HFF-Myc (cell line): ENCODE measurements around the gene MYPN.

Experiments
- DNase-seq: peaks from one replicate; pipeline ENCODE4 v3.0.0-alpha.2; 2011; ENCODE audit warnings: low read depth; ENCODE audit errors: extremely low read depth
- H3K4me3 ChIP-seq: replicated peaks from 2 replicates; pipeline ENCODE4 v1.5.1; 2011; ENCODE audit warnings: low read depth, mild to moderate bottlenecking, control low read depth, low read length
- CTCF ChIP-seq: IDR thresholded peaks from 2 replicates; pipeline ENCODE4 v1.5.1; 2012; ENCODE audit warnings: mild to moderate bottlenecking, low read depth, low read length, control low read depth; ENCODE audit errors: missing control alignments

Gene MYPN

GRCh38 chr10:68208424-68209042, 99.2 kb downstream of the MYPN start:
- peak; percentile 67 for DNase-seq
- no peak overlapping the region for H3K4me3 ChIP-seq
- peak; percentile 73 for TF ChIP-seq CTCF

DNA sequence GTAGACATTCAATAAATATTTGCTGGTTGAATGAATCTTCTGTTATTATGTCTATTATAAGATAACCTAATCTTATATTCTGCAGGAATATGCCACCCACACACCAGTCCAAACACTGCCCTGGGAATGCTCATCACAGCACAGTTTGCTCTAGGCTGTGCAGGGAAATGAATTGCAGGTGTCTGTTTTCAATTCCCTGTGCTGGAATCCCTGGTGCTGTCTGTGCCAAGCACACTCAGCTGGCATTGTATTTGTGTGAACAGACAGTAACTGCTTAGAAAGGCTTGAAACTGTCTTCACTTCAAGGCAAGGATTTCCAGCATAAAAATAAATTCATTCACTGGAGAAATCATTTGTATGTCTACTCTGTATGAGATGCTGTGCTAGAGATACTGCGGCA, 102.4 kb downstream of the MYPN start:
- H3K4me3 ChIP-seq = no peak overlapping the region
- no peak for TF ChIP-seq CTCF
- no peak for DNase-seq

DNA sequence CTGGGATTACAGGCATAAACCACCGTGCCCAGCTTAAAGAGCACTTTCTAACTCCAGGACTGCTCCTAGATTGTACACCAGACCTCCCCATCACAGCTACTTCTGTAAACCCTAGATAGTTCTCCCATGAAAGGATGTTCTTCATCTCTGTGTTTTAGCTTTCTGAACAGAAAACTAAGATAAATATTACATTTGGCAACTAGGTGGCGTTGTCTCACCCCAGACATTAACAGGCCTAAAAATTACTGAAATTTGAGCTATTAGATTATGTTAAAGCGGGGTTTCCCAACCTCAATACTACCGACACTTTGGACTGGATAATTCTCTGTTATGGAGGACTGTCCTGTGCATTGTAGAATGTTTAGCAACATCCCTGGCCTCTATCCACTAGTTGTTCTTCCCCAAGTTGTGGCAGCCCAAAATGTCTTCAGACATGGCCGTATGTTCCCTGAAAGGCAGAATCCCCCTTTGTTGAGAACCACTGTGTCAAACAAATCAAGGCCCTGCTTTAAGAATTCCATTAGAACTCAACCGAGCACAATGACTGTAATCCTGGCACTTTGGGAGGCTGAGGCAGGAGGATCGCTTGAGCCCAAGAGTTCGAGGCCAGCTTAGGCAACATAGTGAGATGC, 103.5 kb downstream of the MYPN start:
- peak; percentile 48 for TF ChIP-seq CTCF
- peak; percentile 35 for DNase-seq
- H3K4me3 ChIP-seq = no peak overlapping the region

- H3K4me3 ChIP-seq = no peak overlapping the region
- TF ChIP-seq CTCF = no peak
- no peak for DNase-seq
These were observed 109.5 kb downstream of the MYPN start for GRCh38 chr10:68218786-68219185.

- DNase-seq = no peak
- no peak overlapping the region for H3K4me3 ChIP-seq
- no peak for TF ChIP-seq CTCF
These were observed 111.9 kb downstream of the MYPN start for GRCh38 chr10:68221196-68221595.

DNA sequence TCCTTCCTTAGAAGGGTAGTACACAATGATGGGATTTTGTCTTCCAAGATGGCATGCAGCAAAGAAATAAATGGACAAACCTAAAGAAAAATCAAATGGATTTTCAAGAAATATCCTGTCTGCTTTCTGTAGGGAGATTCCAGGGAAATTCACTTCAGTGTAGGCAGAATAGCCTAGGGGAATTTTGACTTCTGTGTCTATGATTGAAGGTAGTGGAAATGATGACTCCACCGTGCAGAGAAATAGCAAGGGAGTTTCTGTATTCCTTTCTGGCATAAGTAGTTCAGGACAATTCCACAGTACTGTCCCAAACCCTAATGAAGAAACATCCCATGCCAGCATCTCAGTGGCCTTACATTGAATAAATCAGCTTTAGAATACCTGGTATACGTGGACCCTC, 113.1 kb downstream of the MYPN start:
- DNase-seq = no peak

More for the DNA sequence above, 113.1 kb downstream of the MYPN start:
- H3K4me3 ChIP-seq = no peak overlapping the region
- TF ChIP-seq CTCF = no peak
